GM20000 (cell line): ENCODE measurements around the gene PTGES3.

Experiments used
- DNase-seq: peaks from one replicate; pipeline ENCODE4 v3.0.0; 2012; ENCODE audit warnings: low spot score
- CTCF ChIP-seq: IDR thresholded peaks from 2 replicates; pipeline ENCODE4 v1.5.1; 2012; ENCODE audit warnings: mild to moderate bottlenecking, control low read depth; ENCODE audit errors: extremely low read depth, missing control alignments

PTGES3 gene

GRCh38 chr12:56629459-56630179 is 58.5 kb downstream of the PTGES3 start:
- no peak for TF ChIP-seq CTCF
- DNase-seq, result peak; percentile 53

GRCh38 chr12:56628671-56629458 is 59.2 kb downstream of the PTGES3 start:
- TF ChIP-seq CTCF, result no peak
- DNase-seq, result peak; percentile 56

GRCh38 chr12:56626701-56627100 is 61.4 kb downstream of the PTGES3 start:
- no peak for DNase-seq
- TF ChIP-seq CTCF, result no peak

GRCh38 chr12:56622535-56622934 is 65.5 kb downstream of the PTGES3 start:
- DNase-seq, result no peak
- TF ChIP-seq CTCF, result no peak

- no peak for DNase-seq
- no peak for TF ChIP-seq CTCF
These were observed 71.2 kb downstream of the PTGES3 start for GRCh38 chr12:56616925-56617324.

GRCh38 chr12:56616244-56616643 is 71.8 kb downstream of the PTGES3 start:
- no peak for TF ChIP-seq CTCF
- no peak for DNase-seq

GRCh38 chr12:56614627-56615026 is 73.5 kb downstream of the PTGES3 start:
- DNase-seq, result no peak
- TF ChIP-seq CTCF, result no peak
